Upper lobe of left lung (tissue), 4 donors: Measurements from ENCODE around the gene TMEM252.

Source experiments
- CTCF ChIP-seq, 6 experiments: fragments of 450-650 bp in 4 of 6; fragments of 200-600 bp in 2 of 6; sonication (generic) in 2 of 6; IDR thresholded peaks; one replicate each; pipeline ENCODE4 v1.5.1; 2016 to 2019; ENCODE audit warnings: antibody characterized with exemption in 6 of 6
- POLR2A ChIP-seq, 4 donors: fragments of 450-650 bp; IDR thresholded peaks; one replicate each; pipeline ENCODE4 v1.5.1; 2016 to 2017; ENCODE audit warnings: antibody characterized with exemption in 4 of 4, mild to moderate bottlenecking in 2 of 4

GRCh38 chr9:68575817-68576216 lies 35.1 kb upstream of the TMEM252 start:
- TF ChIP-seq CTCF (IDR thresholded peaks at IDR 0.05) (no peak), POLR2A (IDR thresholded peaks at IDR 0.05) (no peak)
